IMR-90 (cell line): Measurements from ENCODE around the gene NECAB2. TPM values are rescaled to one million over a fixed set of nuclear protein-coding genes. Genes with fewer than 3 reads are reported as not detected.

Source experiments
- ATAC-seq: fragments of 200-7000 bp; cut with Tn5 transposase; 2 replicates; pipeline ENCODE4 v1.9.1; 2020; ENCODE audit warnings: low read depth, mild to moderate bottlenecking, moderate library complexity
- BruUV-seq: library from RNA; stranded (reverse); fragments of 400-500 nt; replicated peaks from 2 replicates; lab custom pipeline; 2021; lab: Mats Ljungman, UMichigan
- CTCF ChIA-PET: fragments of 300-600 bp; formaldehyde crosslinking; extraction: SDS; loops from one replicate; lab custom pipeline; 2021; ENCODE audit warnings: antibody characterized with exemption; lab: Yijun Ruan, JAX
- POLR2A ChIA-PET: fragments of 300-600 bp; sonication (Branson Sonifier 250); formaldehyde crosslinking; loops from one replicate; lab custom pipeline; 2022; ENCODE audit warnings: antibody characterized with exemption; ENCODE audit not compliant: unreplicated experiment; lab: Charles Lee
- DNase-seq: peaks from one replicate; pipeline ENCODE4 v3.0.0; 2013
- H2AFZ ChIP-seq: replicated peaks from 2 replicates; pipeline ENCODE3; 2013; ENCODE audit warnings: low read length, mild to moderate bottlenecking; ENCODE audit not compliant: poor library complexity
- H2AK5ac ChIP-seq: 2 replicates; pipeline ENCODE4 v1.6.1; 2013; ENCODE audit warnings: low read depth, low read length, inconsistent platforms
- H2AK9ac ChIP-seq: replicated peaks from 2 replicates; pipeline ENCODE3; 2013; ENCODE audit warnings: mild to moderate bottlenecking, low read depth, low read length, moderate library complexity; ENCODE audit not compliant: poor library complexity
- H2BK120ac ChIP-seq: 2 replicates; pipeline ENCODE4 v1.6.1; 2013; ENCODE audit warnings: low read depth, low read length, inconsistent platforms
- H2BK15ac ChIP-seq: 3 replicates; pipeline ENCODE4 v1.6.1; 2013; ENCODE audit warnings: low read depth, low read length, inconsistent platforms
- H2BK20ac ChIP-seq: 2 replicates; pipeline ENCODE4 v1.6.1; 2013; ENCODE audit warnings: low read depth, mild to moderate bottlenecking, inconsistent platforms, low read length, moderate library complexity
- H2BK5ac ChIP-seq: 2 replicates; pipeline ENCODE4 v1.6.1; 2013; ENCODE audit warnings: mild to moderate bottlenecking, low read depth, low read length, inconsistent platforms; ENCODE audit not compliant: poor library complexity, severe bottlenecking
- H3K14ac ChIP-seq: replicated peaks from 2 replicates; pipeline ENCODE4 v1.6.1; 2013; ENCODE audit warnings: low read depth, low read length, inconsistent platforms
- H3K18ac ChIP-seq: 2 replicates; pipeline ENCODE4 v1.6.1; 2013; ENCODE audit warnings: low read depth, low read length, control low read depth
- H3K23ac ChIP-seq: 2 replicates; pipeline ENCODE4 v1.6.1; 2013; ENCODE audit warnings: low read depth, low read length, inconsistent platforms
- H3K27ac ChIP-seq: 2 replicates; pipeline ENCODE4 v1.5.1; 2013; ENCODE audit warnings: mild to moderate bottlenecking, control low read depth, low read length; ENCODE audit not compliant: insufficient read depth
- H3K27me3 ChIP-seq: 2 replicates; pipeline ENCODE4 v1.6.1; 2013; ENCODE audit warnings: low read length; ENCODE audit not compliant: control insufficient read depth, insufficient read depth
- H3K36me3 ChIP-seq: 2 replicates; pipeline ENCODE4 v1.6.1; 2013; ENCODE audit warnings: low read length, mixed read lengths; ENCODE audit not compliant: control insufficient read depth, insufficient read depth
- H3K4ac ChIP-seq: 2 replicates; pipeline ENCODE4 v1.6.1; 2013; ENCODE audit warnings: low read depth, low read length, inconsistent platforms
- H3K4me1 ChIP-seq: 2 replicates; pipeline ENCODE4 v1.6.1; 2013; ENCODE audit warnings: low read length, mixed read lengths; ENCODE audit not compliant: control insufficient read depth, insufficient read depth
- H3K4me2 ChIP-seq: 2 replicates; pipeline ENCODE4 v1.6.1; 2013; ENCODE audit warnings: low read depth, mild to moderate bottlenecking, control low read depth, low read length, moderate library complexity
- H3K4me3 ChIP-seq: 2 replicates; pipeline ENCODE4 v1.5.1; 2013; ENCODE audit warnings: low read depth, mild to moderate bottlenecking, control low read depth, low read length, moderate library complexity; ENCODE audit not compliant: insufficient read depth
- H3K56ac ChIP-seq: 2 replicates; pipeline ENCODE4 v1.6.1; 2013; ENCODE audit warnings: low read length, inconsistent platforms; ENCODE audit not compliant: insufficient read depth; ENCODE audit errors: extremely low read depth
- H3K79me1 ChIP-seq, 2 experiments: 2 replicates each; pipeline ENCODE4 v1.6.1; 2013; ENCODE audit warnings: low read length in 2 of 2, inconsistent platforms in 1 of 2, low read depth in 1 of 2
- H3K9ac ChIP-seq: 2 replicates; pipeline ENCODE4 v1.6.1; 2013; ENCODE audit warnings: low read depth, low read length, control low read depth
- H3K9me1 ChIP-seq: 2 replicates; pipeline ENCODE4 v1.6.1; 2013; ENCODE audit warnings: low read length, inconsistent platforms; ENCODE audit not compliant: insufficient read depth
- H3K9me3 ChIP-seq: 2 replicates; pipeline ENCODE4 v1.6.1; 2013; ENCODE audit warnings: low read length; ENCODE audit not compliant: control insufficient read depth, insufficient read depth
- H4K20me1 ChIP-seq: 2 replicates; pipeline ENCODE4 v1.6.1; 2013; ENCODE audit warnings: low read length, inconsistent platforms; ENCODE audit not compliant: insufficient read depth
- H4K5ac ChIP-seq: 2 replicates; pipeline ENCODE4 v1.6.1; 2013; ENCODE audit warnings: mild to moderate bottlenecking, low read depth, low read length, control low read depth
- H4K8ac ChIP-seq, 2 experiments: 2 replicates each; pipeline ENCODE4 v1.6.1; 2013; ENCODE audit warnings: low read depth in 2 of 2, low read length in 2 of 2, control low read depth in 1 of 2, inconsistent platforms in 1 of 2
- H4K91ac ChIP-seq: 2 replicates; pipeline ENCODE4 v1.6.1; 2013; ENCODE audit warnings: low read depth, low read length, inconsistent platforms; ENCODE audit not compliant: insufficient read depth
- BHLHE40 ChIP-seq: fragments of 150-350 bp; IDR thresholded peaks from 2 replicates; pipeline ENCODE4 v1.6.1; 2016; ENCODE audit warnings: mild to moderate bottlenecking, low read depth, low read length
- CEBPB ChIP-seq: IDR thresholded peaks from 2 replicates; pipeline ENCODE4 v1.6.1; 2012; ENCODE audit warnings: low read depth, low read length, improper control_type of control experiment
- CHD1 ChIP-seq: IDR thresholded peaks from 2 replicates; pipeline ENCODE4 v1.6.1; 2012; ENCODE audit warnings: low read depth, low read length, improper control_type of control experiment
- FOS ChIP-seq: fragments of 150-350 bp; IDR thresholded peaks from 2 replicates; pipeline ENCODE4 v1.6.1; 2016; ENCODE audit warnings: low read depth, low read length
- MAZ ChIP-seq: IDR thresholded peaks from 2 replicates; pipeline ENCODE4 v1.6.1; 2012; ENCODE audit warnings: low read depth, mild to moderate bottlenecking, low read length, improper control_type of control experiment, moderate library complexity, borderline replicate concordance
- MXI1 ChIP-seq: IDR thresholded peaks from 2 replicates; pipeline ENCODE4 v1.6.1; 2012; ENCODE audit warnings: low read depth, mild to moderate bottlenecking, low read length, moderate library complexity, borderline replicate concordance
- NFE2L2 ChIP-seq: fragments of 150-350 bp; IDR thresholded peaks from 2 replicates; pipeline ENCODE4 v1.6.1; 2016; ENCODE audit warnings: low read depth, mild to moderate bottlenecking, low read length
- POLR2A ChIP-seq: IDR thresholded peaks from 2 replicates; pipeline ENCODE4 v1.6.1; 2012; ENCODE audit warnings: mild to moderate bottlenecking, low read depth, low read length
- RAD21 ChIP-seq: IDR thresholded peaks from 2 replicates; pipeline ENCODE4 v1.6.1; 2012; ENCODE audit warnings: low read length, improper control_type of control experiment
- RCOR1 ChIP-seq: IDR thresholded peaks from 2 replicates; pipeline ENCODE4 v1.6.1; 2012; ENCODE audit warnings: mild to moderate bottlenecking, low read length, improper control_type of control experiment; ENCODE audit not compliant: insufficient replicate concordance
- RFX5 ChIP-seq: IDR thresholded peaks from 2 replicates; pipeline ENCODE4 v1.8.0; 2012; ENCODE audit warnings: low read depth, mild to moderate bottlenecking, low read length, moderate library complexity
- WGBS, 2 experiments: methylation state at CpG; one replicate each; pipeline versions ENCODE4 v1.1.5 to v1.1.7; 2013; ENCODE audit warnings: missing lambda C conversion rate in 2 of 2; ENCODE audit not compliant: insufficient read length in 1 of 2; ENCODE audit errors: extremely low coverage in 2 of 2; 5-methylcytosine and 5-hydroxymethylcytosine counted together
- dilution Hi-C: fragments of 300-500 bp; cut with HindIII; formaldehyde crosslinking; loops from one replicate; pipeline ENCODE4 v1.14.3; 2018; ENCODE audit warnings: low sequenced_read_pairs; ENCODE audit not compliant: unreplicated experiment
- in situ Hi-C: fragments of 300-500 bp; cut with MboI; formaldehyde crosslinking; loops from 3 replicates; pipeline ENCODE4 v1.14.3; 2019; ENCODE audit warnings: low sequenced_read_pairs, inconsistent platforms, mixed read lengths
- intact Hi-C: fragments of 100-400 bp; cut with micrococcal nuclease; formaldehyde crosslinking; loops from 2 replicates; pipeline ENCODE4 v1.10.0; 2022
- polyA plus RNA-seq, 3 experiments: library from polyadenylated mRNA; depleted of rRNA; stranded (reverse); fragments of >200 nt; gene quantifications; 2 replicates each; pipeline ENCODE4 v1.2.3, GENCODE V29; 2012; ENCODE audit warnings: low replicate concordance in 1 of 3
- total RNA-seq: library from RNA; depleted of rRNA; stranded (reverse); fragments of >200 nt; gene quantifications from 2 replicates; pipeline ENCODE4 v1.2.3, GENCODE V29; 2012
- TF ChIP-seq, protein P1 (sequence below): conservative IDR thresholded peaks from 2 replicates; pipeline ENCODE4 v1.5.1; 2012; ENCODE audit warnings: mild to moderate bottlenecking, low read depth, low read length, improper control_type of control experiment
- TF ChIP-seq, protein P2 (sequence below): fragments of 150-350 bp; IDR thresholded peaks from 2 replicates; pipeline ENCODE4 v1.6.1; 2017; ENCODE audit warnings: mild to moderate bottlenecking, antibody characterized with exemption, low read length, low read depth

The NECAB2 gene
- total and polyA plus RNA-seq, 2 of the 4 experiments (the other 2 are of a cell fraction) = 0.27 TPM; not detected in 1

GRCh38 chr16:83934684-83934977, 33.4 kb upstream of the NECAB2 start (continued):
- no peak for TF ChIP-seq RCOR1
- no peak for TF ChIP-seq MAZ

DNA sequence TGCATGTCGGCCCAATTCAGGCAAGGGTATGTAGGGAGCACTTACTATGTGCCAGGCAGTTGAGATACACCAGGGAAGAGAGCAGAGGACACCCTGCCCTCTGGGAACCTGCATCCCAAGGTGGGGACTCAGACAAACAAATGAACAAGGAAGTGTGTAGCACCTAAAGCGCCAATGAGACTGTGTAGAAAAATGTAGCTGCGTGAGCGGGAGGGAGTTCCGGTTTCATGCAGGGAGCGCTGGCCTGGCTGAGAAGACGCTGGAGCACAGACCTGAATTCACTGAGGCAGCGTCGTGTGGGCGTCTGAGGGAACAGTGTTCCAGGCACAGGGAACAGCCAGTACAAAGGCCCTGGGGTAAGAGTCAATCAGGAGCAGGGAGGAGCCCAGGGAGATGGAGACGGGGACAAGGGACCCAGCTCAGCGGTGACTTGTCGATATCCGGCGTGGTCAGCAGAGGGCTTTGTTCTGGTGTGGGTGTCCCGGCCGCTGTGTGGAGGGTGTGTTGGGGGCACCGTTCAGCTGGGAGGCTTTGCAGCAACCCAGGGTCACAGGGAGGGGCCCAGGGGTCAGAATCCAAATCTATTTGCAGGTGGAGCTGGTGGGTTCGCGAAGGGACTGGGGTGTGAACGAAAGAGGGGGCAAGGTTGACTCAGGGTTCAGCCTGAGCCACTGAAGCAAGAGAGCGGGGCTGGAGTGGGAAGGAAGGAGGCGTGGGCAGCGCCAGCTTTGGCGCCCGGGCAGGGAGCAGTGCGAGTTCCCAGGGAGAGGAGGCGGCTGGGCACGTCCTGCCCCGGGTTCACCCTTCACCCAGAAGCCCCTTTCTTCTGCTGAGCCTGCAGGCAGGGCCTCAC, 32.8 kb upstream of the NECAB2 start:
- 88% methylated on average over 8 of the region's 30 CpGs; no CpG with 5 or more reads in 1 of the 2 experiments for WGBS, 2 experiments
- intact Hi-C loops (no loop called here), dilution Hi-C loops (no loop called here), in situ Hi-C loops (no loop called here)
- no peaks in the 10 kb centered on the region for H3K79me1 ChIP-seq
- no peak overlapping the region for H3K27ac ChIP-seq
- H3K4me3 ChIP-seq = no peak overlapping the region
- H3K18ac ChIP-seq = no peak overlapping the region
- no peak overlapping the region for H2AK9ac ChIP-seq
- no peaks in the 10 kb centered on the region for H3K36me3 ChIP-seq
- DNase-seq (no peak), ATAC-seq (no peak)
- H3K56ac ChIP-seq = no peak overlapping the region
- ChIA-PET POLR2A (no interaction called here), CTCF (no interaction called here)
- no peak overlapping the region for H4K8ac ChIP-seq
- H4K20me1 ChIP-seq = no peaks in the 10 kb centered on the region
- no peak overlapping the region for H3K9ac ChIP-seq
- TF ChIP-seq MXI1 (no peak), MAZ (no peak), CEBPB (no peak), RAD21 (no peak), FOS (no peak), CHD1 (no peak), POLR2A (no peak), RCOR1 (no peak), NFE2L2 (no peak), RFX5 (no peak), BHLHE40 (no peak)
- TF ChIP-seq, protein P1, sequence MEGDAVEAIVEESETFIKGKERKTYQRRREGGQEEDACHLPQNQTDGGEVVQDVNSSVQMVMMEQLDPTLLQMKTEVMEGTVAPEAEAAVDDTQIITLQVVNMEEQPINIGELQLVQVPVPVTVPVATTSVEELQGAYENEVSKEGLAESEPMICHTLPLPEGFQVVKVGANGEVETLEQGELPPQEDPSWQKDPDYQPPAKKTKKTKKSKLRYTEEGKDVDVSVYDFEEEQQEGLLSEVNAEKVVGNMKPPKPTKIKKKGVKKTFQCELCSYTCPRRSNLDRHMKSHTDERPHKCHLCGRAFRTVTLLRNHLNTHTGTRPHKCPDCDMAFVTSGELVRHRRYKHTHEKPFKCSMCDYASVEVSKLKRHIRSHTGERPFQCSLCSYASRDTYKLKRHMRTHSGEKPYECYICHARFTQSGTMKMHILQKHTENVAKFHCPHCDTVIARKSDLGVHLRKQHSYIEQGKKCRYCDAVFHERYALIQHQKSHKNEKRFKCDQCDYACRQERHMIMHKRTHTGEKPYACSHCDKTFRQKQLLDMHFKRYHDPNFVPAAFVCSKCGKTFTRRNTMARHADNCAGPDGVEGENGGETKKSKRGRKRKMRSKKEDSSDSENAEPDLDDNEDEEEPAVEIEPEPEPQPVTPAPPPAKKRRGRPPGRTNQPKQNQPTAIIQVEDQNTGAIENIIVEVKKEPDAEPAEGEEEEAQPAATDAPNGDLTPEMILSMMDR = no peak
- TF ChIP-seq, protein P2, sequence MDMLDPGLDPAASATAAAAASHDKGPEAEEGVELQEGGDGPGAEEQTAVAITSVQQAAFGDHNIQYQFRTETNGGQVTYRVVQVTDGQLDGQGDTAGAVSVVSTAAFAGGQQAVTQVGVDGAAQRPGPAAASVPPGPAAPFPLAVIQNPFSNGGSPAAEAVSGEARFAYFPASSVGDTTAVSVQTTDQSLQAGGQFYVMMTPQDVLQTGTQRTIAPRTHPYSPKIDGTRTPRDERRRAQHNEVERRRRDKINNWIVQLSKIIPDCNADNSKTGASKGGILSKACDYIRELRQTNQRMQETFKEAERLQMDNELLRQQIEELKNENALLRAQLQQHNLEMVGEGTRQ = no peak
- no peaks in the 10 kb centered on the region for H3K9me3 ChIP-seq
- H3K4me2 ChIP-seq = no peak overlapping the region
- H3K27me3 ChIP-seq = no peaks in the 10 kb centered on the region; the same call in 1 of the 2 replicates
- H3K23ac ChIP-seq = no peak overlapping the region
- H4K5ac ChIP-seq = no peak overlapping the region
- H4K91ac ChIP-seq = no peak overlapping the region
- no peak overlapping the region for H2AK5ac ChIP-seq
- H3K14ac ChIP-seq = no peak overlapping the region
- no peak overlapping the region for H2BK20ac ChIP-seq
- H3K4ac ChIP-seq = no peak overlapping the region
- H3K9me1 ChIP-seq = no peaks in the 10 kb centered on the region; the same call in 1 of the 2 replicates
- no TSS peak for BruUV-seq
- no peak overlapping the region for H2BK120ac ChIP-seq
- no peak overlapping the region for H2AFZ ChIP-seq
- H2BK15ac ChIP-seq = no peak overlapping the region
- H3K4me1 ChIP-seq = peaks cover 6% of the 10 kb centered on the region
- H2BK5ac ChIP-seq = no peak overlapping the region
